K562 (cell line): ENCODE measurements around the gene RGL4. TPM values are rescaled to one million over a fixed set of nuclear protein-coding genes. Genes with fewer than 3 reads are reported as not detected.

Source experiments
- CLOCK ChIP-seq: fragments of 250-450 bp; sonication (Bioruptor Pico); IDR thresholded peaks from 2 replicates; pipeline ENCODE4 v1.4.0; 2020; ENCODE audit warnings: mild to moderate bottlenecking, moderate library complexity, borderline replicate concordance
- CXXC5 ChIP-seq: fragments of 250-450 bp; sonication (Bioruptor Pico); IDR thresholded peaks from 2 replicates; pipeline ENCODE4 v1.8.0; 2022; ENCODE audit warnings: inconsistent platforms, mild to moderate bottlenecking, moderate library complexity
- DEAF1 ChIP-seq: fragments of 450-650 bp; formaldehyde crosslinking; IDR thresholded peaks from 2 replicates; pipeline ENCODE4 v1.4.0; 2020; ENCODE audit warnings: mild to moderate bottlenecking, moderate library complexity
- E2F3 ChIP-seq: fragments of 250-450 bp; sonication (Bioruptor Pico); IDR thresholded peaks from 2 replicates; pipeline ENCODE4 v1.4.0; 2020; ENCODE audit warnings: mild to moderate bottlenecking
- FOXJ2 ChIP-seq: fragments of 200-800 bp; sonication (Bioruptor generic); IDR thresholded peaks from 2 replicates; pipeline ENCODE4 v1.6.1; 2016; ENCODE audit warnings: missing genetic modification characterization, missing compliant biosample characterization
- FOXM1 ChIP-seq, 2 experiments: fragments of 450-650 bp in 1 of 2; sonication (generic) in 1 of 2; formaldehyde crosslinking in 1 of 2; IDR thresholded peaks; 2 replicates each; pipeline versions ENCODE4 v1.6.1 to v1.9.0; 2017 to 2022; ENCODE audit warnings: low read depth in 2 of 2, mild to moderate bottlenecking in 2 of 2, missing genetic modification reagents in 1 of 2, moderate library complexity in 1 of 2
- HNRNPL ChIP-seq: fragments of 200-400 bp; formaldehyde crosslinking; IDR thresholded peaks from 2 replicates; pipeline ENCODE4 v1.6.1; 2017; ENCODE audit warnings: low read depth, mild to moderate bottlenecking, low read length
- MTA3 ChIP-seq: fragments of 450-650 bp; formaldehyde crosslinking; IDR thresholded peaks from 2 replicates; pipeline ENCODE4 v1.6.1; 2017; ENCODE audit warnings: mild to moderate bottlenecking, borderline replicate concordance
- SETDB1 ChIP-seq: IDR thresholded peaks from one replicate; pipeline ENCODE4 v1.6.1; 2012; ENCODE audit warnings: low read length, control low read depth, inconsistent platforms
- TFE3 ChIP-seq: fragments of 450-650 bp; formaldehyde crosslinking; IDR thresholded peaks from 2 replicates; pipeline ENCODE4 v1.4.0; 2020; ENCODE audit warnings: mild to moderate bottlenecking, mixed read lengths
- TRIM25 ChIP-seq: fragments of 450-650 bp; IDR thresholded peaks from 2 replicates; pipeline ENCODE4 v1.7.0; 2016; ENCODE audit warnings: borderline replicate concordance
- ZBTB1 ChIP-seq: sonication (generic); formaldehyde crosslinking; IDR thresholded peaks from 2 replicates; pipeline ENCODE4 v1.8.1; 2023; ENCODE audit warnings: missing genetic modification reagents, low read depth, mild to moderate bottlenecking, borderline replicate concordance
- ZNF175 ChIP-seq: fragments of 200-800 bp; sonication (Bioruptor generic); IDR thresholded peaks from 2 replicates; pipeline ENCODE4 v1.6.1; 2016; ENCODE audit warnings: low read depth, mild to moderate bottlenecking, missing genetic modification characterization, missing compliant biosample characterization
- ZNF586 ChIP-seq: fragments of 450-650 bp; formaldehyde crosslinking; conservative IDR thresholded peaks from 2 replicates; pipeline ENCODE4 v1.4.0; 2020; ENCODE audit warnings: mild to moderate bottlenecking, moderate library complexity
- polyA plus RNA-seq, 8 experiments: library from polyadenylated mRNA; depleted of rRNA in 4 of 8; stranded (reverse) in 5 of 8; unstranded in 3 of 8; fragments of >200 nt; fragmentation: Nextera tagmentation in 2 of 8; fragmentation: Illumina TruSeq in 1 of 8; extraction: Ambion mirVana in 2 of 8; extraction: Trizol in 1 of 8; gene quantifications; 2 replicates each; pipeline versions ENCODE4 v1.2.1 to v1.2.3, GENCODE V29; 2011 to 2014; ENCODE audit warnings: inconsistent platforms in 1 of 8, missing spikeins in 1 of 8
- total RNA-seq, 7 experiments: library from RNA; depleted of rRNA in 6 of 7; stranded (reverse); fragments of >200 nt in 6 of 7; fragmentation: Illumina TruSeq in 2 of 7; extraction: Trizol in 2 of 7; gene quantifications; 2 replicates each; pipeline versions ENCODE4 v1.2.1 to v1.2.3, GENCODE V29; 2011 to 2021; ENCODE audit warnings: low replicate concordance in 1 of 7

Gene RGL4
- total and polyA plus RNA-seq, 9 of the 15 experiments (the other 6 are each of a cell fraction or from before 2014, with no cell fraction given): not detected

- TF ChIP-seq TFE3 (CRISPR knock-in tag) (no peak), HNRNPL (no peak), TRIM25 (no peak), E2F3 (CRISPR knock-in tag) (no peak), CLOCK (no peak), ZNF175 (CRISPR knock-in tag) (no peak), ZNF586 (no peak), DEAF1 (CRISPR knock-in tag) (no peak), ZBTB1 (CRISPR knock-in tag) (no peak), FOXM1 (IDR thresholded peaks at IDR 0.05; ENCODE audit: low read depth) (no peak), FOXM1 (CRISPR knock-in tag; IDR thresholded peaks at IDR 0.05; ENCODE audit: low read depth) (peak; percentile 53; the same call in 1 of the 2 replicates), CXXC5 (CRISPR knock-in tag) (peak; percentile 98), MTA3 (peak; percentile 55; the same call in 1 of the 2 replicates), SETDB1 (no peak), FOXJ2 (tag) (no peak)
These were observed 26.3 kb downstream of the RGL4 start (continued) for GRCh38 chr22:23716811-23717801.
